GM19324 (cell line): ENCODE measurements around the gene HIVEP1.

ENCODE experiments used
- ATAC-seq: cut with Tn5 transposase; IDR thresholded peaks from one replicate; pipeline ENCODE4 v1.9.1; 2021; ENCODE audit warnings: mild to moderate bottlenecking, moderate library complexity; ENCODE audit not compliant: unreplicated experiment, low FRiP score

The HIVEP1 gene

DNA sequence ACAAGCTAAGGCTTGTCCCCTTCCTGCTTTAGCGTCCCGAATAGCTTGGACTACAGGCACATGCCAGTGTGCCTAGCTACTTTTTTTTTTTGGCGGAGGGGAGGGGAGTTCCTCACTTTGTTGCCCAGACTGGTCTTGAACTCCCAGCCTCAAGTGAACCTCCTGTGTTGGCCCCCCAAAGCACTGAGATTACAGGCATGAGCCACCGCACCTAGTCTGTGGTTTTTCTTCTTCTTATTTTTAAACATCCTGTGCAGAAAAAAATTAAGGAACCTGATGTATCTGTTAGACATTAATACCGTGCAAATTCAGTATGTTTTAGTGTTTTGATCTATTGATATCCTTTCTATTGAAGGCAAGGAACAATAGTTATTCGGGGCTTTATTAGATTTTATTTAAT lies 25.7 kb downstream of the HIVEP1 start:
- ATAC-seq, result no peak

DNA sequence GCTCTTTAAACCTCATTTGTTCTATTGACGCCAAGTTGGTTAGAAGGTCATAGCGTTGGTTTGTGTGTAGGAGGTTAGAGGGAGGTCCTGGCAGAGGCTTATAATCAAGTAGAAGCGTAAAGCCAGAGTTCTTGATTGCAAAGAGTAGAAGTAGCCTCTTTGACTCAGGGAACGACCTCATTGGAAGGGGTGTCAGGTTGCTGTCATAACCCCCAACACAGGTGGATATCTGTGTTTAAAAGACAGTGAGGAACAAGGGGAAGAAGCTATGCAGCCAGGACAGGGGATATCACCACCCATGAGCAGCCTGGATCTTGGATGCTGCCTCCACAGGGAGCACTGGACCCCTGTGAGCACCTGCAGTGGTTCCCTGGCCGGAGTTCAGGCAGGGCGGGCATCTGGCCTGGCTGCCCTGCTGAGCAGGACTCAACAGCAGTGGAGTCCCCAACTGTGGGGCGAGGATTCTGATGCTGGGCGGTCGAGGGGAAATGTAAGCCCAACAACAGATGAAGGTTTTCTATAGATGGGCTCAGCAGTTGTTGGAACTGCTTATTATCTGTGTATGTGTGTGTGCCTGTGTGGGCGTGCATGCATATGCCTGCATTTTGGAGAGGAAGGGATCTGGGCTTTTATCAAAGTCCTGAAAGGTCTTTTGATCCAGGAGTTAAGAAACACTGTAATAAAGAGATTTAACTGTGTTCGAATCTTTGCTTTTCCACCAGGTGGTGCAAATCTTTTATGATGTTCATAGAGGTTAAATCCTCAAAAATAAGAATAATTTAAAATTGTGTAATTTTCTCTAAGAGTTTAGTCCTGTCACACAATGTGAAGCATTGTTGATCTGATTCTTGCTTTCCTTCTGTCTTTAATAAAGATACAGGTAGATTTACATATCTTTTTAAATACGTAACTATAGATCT lies 27.7 kb downstream of the HIVEP1 start:
- ATAC-seq, result no peak

GRCh38 chr6:12047304-12047703 lies 35.2 kb downstream of the HIVEP1 start:
- peak; percentile 52 for ATAC-seq

DNA sequence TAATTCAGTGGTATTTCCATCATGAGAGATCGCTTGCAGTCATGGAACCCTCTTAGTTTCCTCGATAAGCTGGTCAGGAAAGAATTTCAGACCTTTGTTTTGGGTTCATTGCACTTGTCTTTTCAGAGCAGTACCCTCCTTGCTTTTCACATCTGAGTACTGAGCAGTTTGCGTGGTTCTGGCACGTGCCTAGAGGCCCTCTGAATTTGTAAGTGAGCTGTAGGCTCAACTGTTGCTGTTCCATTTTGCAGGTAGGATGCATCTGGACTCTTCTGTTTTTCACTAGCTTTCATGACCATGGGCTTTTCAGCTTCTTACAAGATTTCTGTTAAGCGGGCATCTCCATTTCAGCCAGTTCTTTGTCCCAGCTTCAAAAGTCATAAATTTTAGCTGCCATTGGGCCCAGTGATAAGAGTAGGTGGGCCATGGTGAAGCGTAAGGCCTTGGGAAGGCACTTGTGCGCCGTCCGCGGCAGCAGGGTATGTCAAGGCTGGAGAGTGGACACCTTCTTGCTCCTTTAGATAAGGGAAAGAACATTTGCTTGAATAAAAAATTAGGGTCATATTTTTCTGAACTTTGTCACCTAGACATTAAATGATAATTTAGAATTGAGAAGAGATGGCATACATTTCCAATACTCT lies 35.8 kb downstream of the HIVEP1 start:
- no peak for ATAC-seq

- ATAC-seq, result no peak
These were observed 36.5 kb downstream of the HIVEP1 start for GRCh38 chr6:12048609-12049008.

GRCh38 chr6:12049165-12049564 lies 37.1 kb downstream of the HIVEP1 start:
- peak; percentile 27 for ATAC-seq

GRCh38 chr6:12051861-12052368 lies 39.8 kb downstream of the HIVEP1 start:
- peak; percentile 50 for ATAC-seq

- no peak for ATAC-seq
These were observed 46.3 kb downstream of the HIVEP1 start for GRCh38 chr6:12058172-12058961.

DNA sequence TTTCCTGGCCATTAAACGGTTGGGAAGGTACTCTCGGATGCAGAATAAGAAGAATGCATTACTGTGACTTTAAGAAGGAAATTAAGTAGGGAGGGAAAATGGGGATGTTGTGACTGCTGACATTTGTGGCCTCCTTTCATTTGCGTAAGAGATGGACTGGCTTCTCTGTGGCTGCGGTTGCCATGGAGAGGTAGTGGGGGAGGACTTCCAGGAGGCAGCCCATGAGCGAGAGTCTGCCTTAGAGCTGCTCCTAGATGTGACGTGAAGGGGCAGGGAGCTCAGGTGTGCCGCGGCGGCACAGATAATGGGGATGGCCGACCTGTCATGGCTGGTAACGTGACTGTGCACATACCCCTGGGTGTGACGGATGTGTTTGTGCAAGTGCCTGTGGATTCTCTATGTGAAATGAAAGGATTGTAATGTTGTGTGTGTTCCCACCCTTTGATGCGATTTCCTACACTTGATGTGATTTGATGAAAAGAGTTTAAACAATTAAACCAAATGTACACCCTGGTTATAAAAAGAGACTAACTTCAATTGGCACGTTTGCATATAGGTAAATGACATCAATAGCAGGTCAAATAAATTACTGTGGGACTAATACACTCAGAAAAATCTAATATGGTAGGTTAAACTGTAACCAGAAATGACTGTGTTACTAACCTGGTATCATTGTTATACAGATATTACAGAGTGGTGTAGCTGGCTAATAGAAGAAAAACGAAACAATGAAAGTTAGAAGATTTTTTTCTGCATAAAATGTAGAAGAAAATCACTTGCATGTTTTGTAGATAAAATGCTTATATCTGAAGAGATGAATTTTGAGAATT lies 48.9 kb downstream of the HIVEP1 start:
- peak; percentile 88 for ATAC-seq

GRCh38 chr6:12062605-12063004 lies 50.5 kb downstream of the HIVEP1 start:
- no peak for ATAC-seq

DNA sequence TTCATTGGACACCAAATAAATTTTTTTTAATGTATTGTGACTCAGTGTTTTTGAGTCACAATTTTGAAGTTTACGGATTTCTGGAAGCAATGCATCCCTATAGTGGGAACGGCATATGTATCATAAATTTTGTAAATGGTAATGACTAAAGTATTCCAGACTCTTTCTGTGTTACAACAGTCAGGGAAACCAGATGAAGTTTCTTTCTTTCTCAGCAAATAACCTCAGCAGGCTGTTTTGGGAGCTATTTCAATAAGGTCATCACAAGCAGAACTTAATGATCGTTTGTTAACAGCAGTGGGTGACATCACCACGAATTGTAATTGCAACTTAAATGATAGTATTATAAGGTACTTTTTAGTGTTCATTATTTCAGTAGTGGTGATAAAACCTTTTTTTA lies 52.0 kb downstream of the HIVEP1 start:
- ATAC-seq, result no peak

DNA sequence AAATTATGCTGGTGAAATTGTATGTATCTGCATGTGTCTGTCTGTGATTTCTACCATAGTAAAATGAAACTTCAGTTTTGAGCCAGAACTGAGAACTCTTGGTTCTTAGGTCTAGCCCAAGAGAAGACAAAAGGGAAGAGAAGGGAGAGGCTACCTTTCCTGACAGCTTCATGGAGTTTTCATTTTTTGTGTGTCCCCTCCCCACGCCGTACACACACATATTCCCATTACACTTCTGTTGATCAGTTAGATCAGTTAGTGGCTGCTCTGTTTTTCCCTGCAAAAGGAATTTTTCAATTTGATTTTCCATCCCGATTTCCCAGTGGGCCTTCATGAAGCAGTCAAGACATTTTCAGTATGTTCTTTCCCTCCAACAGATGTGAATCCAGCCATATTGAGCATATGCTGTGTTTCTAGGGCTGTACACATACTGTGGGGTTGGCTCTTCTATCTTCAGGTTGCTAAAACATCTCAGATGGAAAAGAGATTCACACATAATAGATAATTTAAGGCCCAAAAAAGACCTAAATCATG lies 52.5 kb downstream of the HIVEP1 start:
- ATAC-seq, result no peak

DNA sequence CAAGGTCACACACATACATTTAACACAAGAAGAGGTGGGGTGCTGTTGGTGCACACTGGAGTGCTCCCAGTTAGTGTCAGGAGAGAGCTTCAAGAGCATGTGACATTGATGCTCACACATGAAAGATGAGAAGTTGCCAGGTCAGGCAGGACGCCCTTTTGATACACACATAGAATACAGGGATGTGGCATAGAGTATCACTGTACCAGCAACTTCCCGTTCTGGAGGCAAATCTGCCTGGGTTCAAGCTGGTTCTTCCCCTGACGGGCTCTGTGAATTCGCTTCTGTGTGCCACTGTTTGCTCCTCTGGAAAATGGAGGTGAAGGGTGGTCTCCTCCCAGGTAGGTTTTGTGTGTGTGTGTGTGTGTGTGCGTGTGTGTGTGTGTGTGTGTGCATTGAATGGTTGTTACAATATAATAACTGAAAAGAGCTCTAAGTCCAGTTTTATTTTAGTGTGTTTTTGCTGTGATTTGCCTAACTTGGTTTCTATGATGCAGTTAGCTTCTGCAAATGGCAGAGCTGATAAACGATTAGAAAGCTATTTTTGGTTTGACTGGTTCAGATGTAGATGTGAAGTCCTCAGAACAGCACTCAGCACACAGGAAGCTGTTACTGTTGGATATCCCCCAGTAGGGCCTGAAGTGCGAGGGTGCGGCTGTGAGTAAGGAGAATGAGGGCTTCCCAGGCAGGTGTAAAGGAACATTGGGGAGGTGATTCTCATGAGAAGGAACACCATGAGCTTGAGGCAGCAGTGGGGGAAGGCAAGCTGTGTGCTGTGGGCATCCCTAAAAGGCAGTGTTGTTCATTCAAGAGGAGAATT lies 53.4 kb downstream of the HIVEP1 start:
- peak; percentile 37 for ATAC-seq

GRCh38 chr6:12066297-12066696 lies 54.2 kb downstream of the HIVEP1 start:
- no peak for ATAC-seq

DNA sequence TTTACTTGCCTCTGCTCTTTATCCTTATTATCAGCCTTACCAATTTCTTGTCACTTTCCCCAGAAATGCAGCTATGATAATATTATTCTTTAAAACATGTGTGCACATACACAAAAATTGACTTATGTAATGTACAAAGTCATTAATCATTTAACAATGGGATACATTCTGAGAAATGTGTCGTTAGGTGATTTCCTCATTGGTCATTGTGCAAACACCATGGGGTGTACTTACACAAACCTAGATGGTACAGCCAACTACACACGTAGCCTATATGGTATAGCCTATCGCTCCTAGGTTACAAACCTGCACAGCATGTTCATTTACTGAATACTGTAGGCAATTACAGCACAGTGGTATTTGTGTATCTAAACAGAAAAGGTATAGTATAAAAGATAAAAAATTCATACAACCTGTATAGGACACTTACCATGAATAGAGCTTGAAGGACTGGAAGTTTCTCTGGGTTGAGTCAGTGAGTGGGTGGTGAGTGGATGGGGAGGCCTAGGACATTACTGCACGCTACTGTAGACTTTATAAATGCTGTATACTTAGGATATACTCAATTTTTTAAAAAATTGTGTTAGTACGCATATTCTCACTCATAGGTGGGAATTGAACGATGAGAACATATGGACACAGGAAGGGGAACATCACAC lies 56.9 kb downstream of the HIVEP1 start:
- no peak for ATAC-seq

- no peak for ATAC-seq
These were observed 57.9 kb downstream of the HIVEP1 start for GRCh38 chr6:12069891-12070529.

DNA sequence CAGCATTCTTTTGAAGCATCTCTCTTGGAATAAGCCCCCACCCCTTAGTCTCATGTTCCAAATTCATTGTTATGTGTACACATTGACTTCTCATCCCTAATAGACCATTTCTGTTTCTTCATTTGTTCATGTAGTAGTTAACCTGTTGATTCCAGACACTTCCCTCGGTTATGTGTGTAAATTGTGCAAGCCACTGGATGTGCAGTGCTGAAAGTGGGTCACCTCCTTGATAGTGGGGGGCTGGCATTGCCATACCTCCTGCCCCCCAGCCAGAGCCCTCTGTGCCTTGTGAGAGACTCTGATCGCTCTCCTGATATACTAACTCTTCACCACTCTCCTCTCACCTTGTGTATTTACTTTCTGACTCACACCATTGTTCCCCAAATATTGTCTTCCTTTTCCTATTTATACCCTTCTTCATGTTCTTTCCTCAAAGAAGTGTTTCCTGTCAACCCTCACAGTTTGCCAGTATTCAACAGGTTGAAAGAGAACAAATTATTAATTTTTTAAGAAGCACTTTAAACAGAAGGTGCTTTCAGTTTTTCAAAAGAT lies 59.0 kb downstream of the HIVEP1 start:
- no peak for ATAC-seq
